SK-N-MC (cell line): ENCODE measurements around the gene TMEM150C.

ENCODE experiments used
- EZH2 ChIP-seq: fragments of 200-600 bp; sonication (generic); IDR thresholded peaks from one replicate; pipeline ENCODE4 v1.6.1; 2017; ENCODE audit warnings: antibody characterized with exemption
- POLR2AphosphoS5 ChIP-seq: IDR thresholded peaks from 2 replicates; pipeline ENCODE4 v1.6.1; 2012; ENCODE audit warnings: mild to moderate bottlenecking, low read depth, low read length, borderline replicate concordance

- no peak for TF ChIP-seq EZH2
- no peak for TF ChIP-seq POLR2AphosphoS5
These were observed 32.7 kb upstream of the TMEM150C start for GRCh38 chr4:82594456-82594855.
